Natural killer cell treated with Interleukin-12 subunit alpha and Interleukin-12 subunit beta and Interleukin-15 and Interleukin-18, amount 100 ng/mL, for 72 hours (primary cell): ENCODE measurements around the gene SPON1. TPM values are rescaled to one million over a fixed set of nuclear protein-coding genes. Genes with fewer than 3 reads are reported as not detected.
"Not testable (repeated sequence)": the region's sequence is repeated elsewhere in the genome, so short reads cannot be mapped to it uniquely, and the experiment has no call there.

Source experiments
- ATAC-seq, 2 donors: fragments of 150-1000 bp; cut with Tn5 transposase in 1 of 2; sonication (Bioruptor Pico), chemical (Tn5 transposase) in 1 of 2; 2 replicates each; pipeline ENCODE4 v1.10.0; 2021
- DNase-seq: peaks from one replicate; pipeline ENCODE4 v3.0.0; 2022; ENCODE audit warnings: low spot score
- H3K27ac Mint-ChIP-seq, 2 donors: 1 replicate in 1 of 2; 2 replicates in 1 of 2; pipeline ENCODE4 v1.8.0; 2022; ENCODE audit warnings: mixed read lengths in 2 of 2, mild to moderate bottlenecking in 1 of 2, moderate library complexity in 1 of 2
- H3K27me3 Mint-ChIP-seq, 2 donors: 1 replicate in 1 of 2; 2 replicates in 1 of 2; pipeline ENCODE4 v1.8.0; 2022; ENCODE audit warnings: mixed read lengths in 2 of 2
- H3K36me3 Mint-ChIP-seq: one replicate; pipeline ENCODE4 v1.8.0; 2022; ENCODE audit warnings: mixed read lengths
- H3K4me1 Mint-ChIP-seq, 2 donors: 1 replicate in 1 of 2; 2 replicates in 1 of 2; pipeline ENCODE4 v1.8.0; 2022; ENCODE audit warnings: low read depth in 2 of 2, mixed read lengths in 2 of 2, mild to moderate bottlenecking in 1 of 2
- H3K4me3 Mint-ChIP-seq: one replicate; pipeline ENCODE4 v1.8.0; 2022; ENCODE audit warnings: mixed read lengths
- H3K9me3 Mint-ChIP-seq: 2 replicates; pipeline ENCODE4 v1.8.0; 2022; ENCODE audit warnings: mixed read lengths
- total RNA-seq, 2 donors: library from RNA; stranded (reverse); gene quantifications; one replicate each; pipeline ENCODE4 v1.2.3, GENCODE V29; 2022

Gene SPON1
- total RNA-seq, 2 donors from 2014 or later, result 0.10 TPM; not detected in 1

DNA sequence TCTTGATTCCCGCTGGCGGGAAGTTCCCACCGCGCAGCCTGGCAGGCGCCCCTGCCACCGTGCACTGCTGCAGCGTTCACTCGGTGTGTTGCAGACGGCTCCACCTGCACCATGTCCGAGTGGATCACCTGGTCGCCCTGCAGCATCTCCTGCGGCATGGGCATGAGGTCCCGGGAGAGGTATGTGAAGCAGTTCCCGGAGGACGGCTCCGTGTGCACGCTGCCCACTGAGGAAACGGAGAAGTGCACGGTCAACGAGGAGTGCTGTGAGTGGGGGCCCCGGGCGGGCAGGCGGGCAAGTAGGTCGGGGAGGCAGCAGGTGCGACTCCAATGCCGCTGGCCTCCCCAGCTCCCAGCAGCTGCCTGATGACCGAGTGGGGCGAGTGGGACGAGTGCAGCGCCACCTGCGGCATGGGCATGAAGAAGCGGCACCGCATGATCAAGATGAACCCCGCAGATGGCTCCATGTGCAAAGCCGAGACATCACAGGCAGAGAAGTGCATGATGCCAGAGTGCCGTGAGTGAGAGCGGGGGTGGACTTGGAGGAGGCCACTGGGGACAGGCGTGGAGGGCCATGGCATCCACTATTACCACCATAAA, 296.8 kb downstream of the SPON1 start:
- ATAC-seq, result no peak
- no peaks in the 10 kb centered on the region for H3K36me3 Mint-ChIP-seq
- DNase-seq, result no peak
- peaks cover 0 to 14% of the 10 kb centered on the region in 2 donors for H3K4me1 Mint-ChIP-seq
- H3K27me3 Mint-ChIP-seq, result no peaks in the 10 kb centered on the region
- no peak overlapping the region for H3K27ac Mint-ChIP-seq
- H3K4me3 Mint-ChIP-seq, result no peak overlapping the region
- no peaks in the 10 kb centered on the region for H3K9me3 Mint-ChIP-seq

DNA sequence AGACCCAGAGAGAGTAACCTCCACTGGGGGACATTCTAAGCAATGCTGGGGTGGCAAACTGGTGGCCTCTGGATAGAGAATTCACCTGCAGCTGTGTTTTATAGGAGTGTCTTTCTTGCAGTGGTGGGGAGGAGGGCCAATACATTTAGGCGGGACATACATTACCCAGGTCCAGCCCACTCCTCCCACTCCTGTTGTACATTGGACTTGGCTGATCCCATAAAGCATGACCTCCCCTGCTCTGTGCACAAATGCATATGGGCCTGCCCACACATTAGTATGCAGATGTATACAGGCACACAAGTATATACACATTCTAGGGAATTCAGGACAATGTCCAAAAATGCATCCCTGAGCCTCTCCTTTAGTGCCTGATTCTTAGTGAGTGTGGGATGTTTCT, 297.4 kb downstream of the SPON1 start:
- no peak for ATAC-seq
- Mint-ChIP-seq H3K9me3 (no peaks in the 10 kb centered on the region), H3K27ac (no peak overlapping the region), H3K27me3 (no peaks in the 10 kb centered on the region), H3K36me3 (no peaks in the 10 kb centered on the region), H3K4me3 (no peak overlapping the region), H3K4me1 (peaks cover 0 to 18% of the 10 kb centered on the region in 2 donors)
- DNase-seq, result no peak

DNA sequence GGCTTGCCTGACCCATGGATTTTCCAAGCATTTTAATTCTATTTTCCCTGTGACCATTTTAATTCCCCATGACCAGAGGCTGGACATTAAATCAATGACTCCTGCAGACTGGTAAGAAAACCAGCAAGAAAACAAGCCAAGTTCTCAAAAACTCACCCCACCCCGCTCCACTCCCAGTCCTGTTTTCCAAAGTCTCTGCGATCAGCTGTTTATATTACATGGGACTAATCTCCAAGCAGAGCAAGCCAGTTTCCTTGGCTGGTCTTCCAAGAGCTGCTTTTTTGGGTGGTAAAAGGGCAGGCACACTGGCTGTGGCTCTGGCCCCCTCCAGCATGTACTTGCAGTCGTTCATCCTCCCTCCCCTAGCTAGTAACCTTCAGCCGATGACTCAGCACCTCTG, 298.5 kb downstream of the SPON1 start:
- Mint-ChIP-seq H3K4me1 (peaks cover 0 to 21% of the 10 kb centered on the region in 2 donors), H3K9me3 (no peaks in the 10 kb centered on the region), H3K4me3 (no peak overlapping the region), H3K27ac (no peak overlapping the region), H3K36me3 (no peaks in the 10 kb centered on the region), H3K27me3 (no peaks in the 10 kb centered on the region)
- DNase-seq (no peak), ATAC-seq (no peak)

DNA sequence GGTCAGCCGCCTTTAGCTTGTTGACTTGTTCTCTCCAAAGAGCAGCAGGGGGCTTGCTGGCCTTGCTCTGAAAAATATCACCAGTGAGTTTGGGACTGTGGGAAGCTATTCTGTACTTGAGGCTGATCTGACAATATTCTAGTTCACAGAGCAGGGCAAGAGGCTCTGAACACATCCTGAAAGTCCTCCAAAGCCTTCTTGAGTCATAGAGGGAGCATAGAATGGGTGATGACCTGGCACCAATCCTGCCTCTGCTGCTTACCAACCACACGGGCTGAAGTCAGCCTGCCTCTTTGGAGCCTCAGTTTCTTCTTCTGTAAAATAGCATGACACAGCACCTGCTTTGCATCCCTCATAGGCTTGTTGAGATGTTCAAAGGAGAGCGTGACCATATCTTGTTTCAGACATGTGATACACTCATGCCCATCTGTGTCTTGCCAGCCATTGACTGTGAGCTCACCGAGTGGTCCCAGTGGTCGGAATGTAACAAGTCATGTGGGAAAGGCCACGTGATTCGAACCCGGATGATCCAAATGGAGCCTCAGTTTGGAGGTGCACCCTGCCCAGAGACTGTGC, 299.8 kb downstream of the SPON1 start:
- ATAC-seq (no peak), DNase-seq (no peak)
- Mint-ChIP-seq H3K9me3 (no peaks in the 10 kb centered on the region), H3K36me3 (no peaks in the 10 kb centered on the region), H3K27me3 (no peaks in the 10 kb centered on the region), H3K4me3 (no peak overlapping the region), H3K27ac (no peak overlapping the region), H3K4me1 (peaks cover 0 to 21% of the 10 kb centered on the region in 2 donors)

DNA sequence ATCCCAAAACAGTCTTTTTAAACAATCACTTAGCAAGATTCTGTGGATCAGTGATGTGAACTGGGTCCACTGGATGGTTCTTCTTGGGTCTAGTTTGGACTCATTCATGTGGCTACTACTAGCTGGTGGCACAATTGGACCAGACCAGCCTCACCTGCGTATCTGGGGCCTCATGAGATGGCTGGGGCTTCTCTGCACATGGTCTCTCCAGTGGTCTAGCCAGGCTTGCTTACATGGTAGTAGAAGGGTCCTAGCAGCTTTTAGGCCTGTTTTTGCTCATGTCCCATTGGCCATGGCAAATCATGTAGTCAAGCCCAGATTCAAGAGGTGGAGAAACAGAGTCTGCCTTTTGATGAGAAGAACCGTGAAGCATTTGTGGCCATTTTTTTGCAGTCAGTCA, 302.4 kb downstream of the SPON1 start:
- peaks cover 0 to 13% of the 10 kb centered on the region in 2 donors for H3K4me1 Mint-ChIP-seq
- no peaks in the 10 kb centered on the region for H3K36me3 Mint-ChIP-seq
- no peak overlapping the region for H3K4me3 Mint-ChIP-seq
- DNase-seq (no peak), ATAC-seq (no peak)
- peak overlapping the region in 1 of 2 donors; percentile 40 for H3K27ac Mint-ChIP-seq
- H3K27me3 Mint-ChIP-seq, result no peaks in the 10 kb centered on the region
- no peaks in the 10 kb centered on the region for H3K9me3 Mint-ChIP-seq

DNA sequence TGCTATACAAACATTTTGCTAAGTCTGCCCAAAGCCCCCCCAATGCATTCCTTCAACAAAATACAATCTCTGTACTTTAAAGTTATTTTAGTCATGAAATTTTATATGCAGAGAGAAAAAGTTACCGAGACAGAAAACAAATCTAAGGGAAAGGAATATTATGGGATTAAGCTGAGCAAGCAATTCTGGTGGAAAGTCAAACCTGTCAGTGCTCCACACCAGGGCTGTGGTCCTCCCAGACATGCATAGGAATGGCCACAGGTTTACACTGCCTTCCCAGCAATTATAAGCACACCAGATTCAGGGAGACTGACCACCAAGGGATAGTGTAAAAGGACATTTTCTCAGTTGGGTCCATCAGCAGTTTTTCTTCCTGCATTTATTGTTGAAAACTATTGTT, 304.1 kb downstream of the SPON1 start:
- peaks cover 16 to 26% of the 10 kb centered on the region in 2 donors for H3K4me1 Mint-ChIP-seq
- no peaks in the 10 kb centered on the region for H3K36me3 Mint-ChIP-seq
- ATAC-seq, result no peak
- no peaks in the 10 kb centered on the region for H3K9me3 Mint-ChIP-seq
- no peaks in the 10 kb centered on the region for H3K27me3 Mint-ChIP-seq
- DNase-seq, result no peak
- H3K27ac Mint-ChIP-seq, result no peak overlapping the region
- H3K4me3 Mint-ChIP-seq, result no peak overlapping the region

DNA sequence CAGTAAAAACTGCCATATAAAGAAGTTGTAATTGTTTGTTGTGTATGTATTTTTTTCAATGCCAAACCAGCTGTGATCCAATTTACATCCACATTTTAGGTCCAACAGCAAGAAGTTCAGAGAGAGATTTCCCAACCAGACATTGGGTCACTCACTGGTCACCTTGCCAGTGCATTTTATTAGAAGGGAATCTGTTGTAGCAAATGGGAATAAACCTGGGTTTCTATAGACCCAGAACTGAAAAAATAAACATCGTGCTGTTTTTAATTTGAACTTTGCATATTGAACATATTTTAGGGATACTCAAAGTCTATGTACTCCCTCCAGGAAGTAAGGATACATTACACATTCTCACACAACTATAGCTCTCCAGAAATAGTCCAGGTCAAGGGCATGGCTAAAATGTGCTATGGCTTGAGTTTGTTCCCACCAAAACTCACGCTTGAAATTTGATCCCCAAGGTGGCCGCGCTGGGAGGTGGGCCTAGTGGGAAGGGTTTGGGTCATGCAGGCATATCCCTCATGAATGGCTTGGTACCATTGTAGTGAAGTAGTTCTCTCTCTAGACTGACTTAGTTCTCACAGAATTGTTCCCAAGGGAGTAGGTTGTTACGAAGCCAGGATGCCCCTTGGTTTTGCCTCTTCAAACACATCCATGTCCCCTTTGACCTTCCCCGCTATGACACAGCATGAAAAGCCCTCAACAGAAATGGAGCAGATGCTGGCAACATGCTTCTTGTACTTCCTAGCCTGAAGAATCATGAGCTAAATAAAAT, 305.5 kb downstream of the SPON1 start:
- H3K9me3 Mint-ChIP-seq, result no peaks in the 10 kb centered on the region
- H3K4me3 Mint-ChIP-seq, result no peak overlapping the region
- DNase-seq (no peak), ATAC-seq (no peak)
- no peak overlapping the region for H3K27ac Mint-ChIP-seq
- H3K36me3 Mint-ChIP-seq, result no peaks in the 10 kb centered on the region
- H3K4me1 Mint-ChIP-seq, result peaks cover 25 to 32% of the 10 kb centered on the region in 2 donors
- H3K27me3 Mint-ChIP-seq, result no peaks in the 10 kb centered on the region

DNA sequence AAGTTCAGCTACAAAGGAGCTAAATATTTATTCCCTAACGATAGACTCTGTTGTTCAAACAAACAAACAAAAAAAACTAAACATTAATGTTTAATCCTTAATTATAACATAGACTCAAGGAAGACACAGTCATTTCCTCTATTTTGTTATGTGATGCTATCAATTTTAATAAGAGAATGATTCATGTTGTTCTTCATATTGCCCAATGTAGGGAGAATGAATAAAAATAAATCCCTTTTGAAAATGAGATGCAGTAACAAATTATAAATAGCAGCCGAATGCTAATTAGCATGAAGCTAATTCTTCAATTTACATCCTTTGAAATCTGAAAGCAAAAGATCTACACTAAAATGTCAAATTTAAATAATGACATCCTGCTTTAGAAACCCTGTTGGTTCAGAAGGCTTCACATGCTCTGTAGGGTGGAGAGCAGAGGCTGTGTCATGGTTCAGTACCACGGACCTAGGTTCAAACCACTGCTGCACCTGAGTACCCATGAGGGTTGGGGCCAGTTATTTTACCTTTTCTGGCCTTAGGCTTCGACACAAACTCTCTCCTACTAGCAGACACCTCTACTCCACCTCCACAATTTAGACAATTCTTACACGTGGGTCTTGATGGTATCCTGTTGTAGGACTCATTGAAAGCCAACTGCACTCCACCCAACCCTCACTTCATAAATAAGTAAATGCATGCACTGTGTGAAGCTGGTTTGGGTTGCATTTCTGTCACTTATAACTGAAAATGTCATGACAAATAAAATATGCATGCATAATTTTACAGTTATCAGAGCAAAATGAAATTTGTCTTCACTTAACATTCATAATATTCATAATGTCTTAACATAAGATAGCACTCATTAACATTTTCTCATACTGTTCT, 307.4 kb downstream of the SPON1 start:
- Mint-ChIP-seq H3K27ac (peak overlapping the region; percentile 22 to 64), H3K27me3 (no peaks in the 10 kb centered on the region)

DNA sequence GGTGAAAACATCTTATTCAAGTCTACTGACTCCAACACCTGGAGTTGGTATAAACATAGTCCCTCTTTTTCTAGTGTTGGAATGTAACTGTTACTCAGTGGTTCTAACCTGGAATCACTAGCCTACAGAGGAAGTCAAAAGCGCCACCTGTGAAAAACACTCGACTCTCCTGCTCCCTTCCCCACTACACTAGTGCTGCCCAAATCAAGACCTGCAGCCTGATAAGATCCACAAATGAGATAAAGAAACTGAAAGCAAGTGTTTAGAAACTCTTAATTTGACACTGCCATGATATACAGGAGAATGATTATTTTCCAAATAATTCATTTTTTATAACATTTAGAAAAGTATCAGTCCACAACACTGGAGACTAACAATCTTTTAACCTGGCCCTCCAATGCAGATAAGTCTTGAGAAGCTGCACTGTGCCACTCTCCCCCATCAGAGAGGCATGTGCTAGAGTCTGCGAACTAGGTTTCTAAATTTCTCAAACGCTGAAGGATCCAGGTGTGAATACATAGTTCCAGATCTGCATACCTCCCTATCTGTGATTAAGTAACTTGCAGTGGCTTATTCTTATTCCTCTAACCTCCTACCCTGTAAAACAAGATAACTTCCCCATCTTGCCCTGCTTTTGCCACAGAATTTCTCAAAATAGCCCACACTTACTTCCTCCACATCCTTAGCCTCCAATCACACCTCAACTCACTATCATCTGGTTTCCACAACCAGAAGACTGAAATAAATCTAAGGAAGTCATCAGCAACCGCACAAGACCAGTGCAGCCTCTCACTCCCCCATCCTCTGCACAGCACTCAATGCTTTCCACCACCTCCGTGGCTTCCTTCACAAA, 308.4 kb downstream of the SPON1 start:
- DNase-seq, result no peak
- Mint-ChIP-seq H3K36me3 (peaks cover 5% of the 10 kb centered on the region), H3K27ac (peak overlapping the region; percentile 38 to 64), H3K4me3 (peak overlapping the region; percentile 72), H3K4me1 (peaks cover 31 to 39% of the 10 kb centered on the region in 2 donors), H3K9me3 (no peaks in the 10 kb centered on the region), H3K27me3 (no peaks in the 10 kb centered on the region)
- peak; percentile 82 for ATAC-seq

More for the DNA sequence above, 307.4 kb downstream of the SPON1 start:
- Mint-ChIP-seq H3K4me1 (peaks cover 28 to 33% of the 10 kb centered on the region in 2 donors), H3K4me3 (no peak overlapping the region), H3K36me3 (no peaks in the 10 kb centered on the region), H3K9me3 (no peaks in the 10 kb centered on the region)
- DNase-seq, result no peak
- ATAC-seq, result no peak

DNA sequence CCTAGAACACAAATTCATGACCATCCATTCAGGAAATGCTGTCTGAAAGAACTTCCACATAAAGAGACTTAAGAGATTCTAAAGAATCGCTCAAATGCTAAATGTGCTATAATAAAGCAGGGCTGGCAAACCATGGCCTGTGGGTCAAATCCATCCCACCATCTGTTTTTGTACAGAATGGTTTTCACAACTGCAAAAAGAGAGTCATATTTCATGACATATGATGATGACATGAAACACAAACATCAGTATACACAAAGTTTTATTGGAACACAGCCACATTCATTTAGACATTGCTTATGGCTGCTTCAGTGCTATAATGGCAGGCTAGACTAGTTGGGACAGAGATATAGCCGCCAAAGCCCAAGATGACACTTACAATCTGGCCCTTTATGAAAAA, 311.4 kb downstream of the SPON1 start:
- H3K4me3 Mint-ChIP-seq, result no peak overlapping the region
- no peaks in the 10 kb centered on the region for H3K27me3 Mint-ChIP-seq
- H3K27ac Mint-ChIP-seq, result peak overlapping the region in 1 of 2 donors; percentile 70
- peaks cover 5% of the 10 kb centered on the region for H3K36me3 Mint-ChIP-seq
- DNase-seq (no peak), ATAC-seq (no peak)
- H3K4me1 Mint-ChIP-seq, result peaks cover 40 to 45% of the 10 kb centered on the region in 2 donors
- H3K9me3 Mint-ChIP-seq, result no peaks in the 10 kb centered on the region

DNA sequence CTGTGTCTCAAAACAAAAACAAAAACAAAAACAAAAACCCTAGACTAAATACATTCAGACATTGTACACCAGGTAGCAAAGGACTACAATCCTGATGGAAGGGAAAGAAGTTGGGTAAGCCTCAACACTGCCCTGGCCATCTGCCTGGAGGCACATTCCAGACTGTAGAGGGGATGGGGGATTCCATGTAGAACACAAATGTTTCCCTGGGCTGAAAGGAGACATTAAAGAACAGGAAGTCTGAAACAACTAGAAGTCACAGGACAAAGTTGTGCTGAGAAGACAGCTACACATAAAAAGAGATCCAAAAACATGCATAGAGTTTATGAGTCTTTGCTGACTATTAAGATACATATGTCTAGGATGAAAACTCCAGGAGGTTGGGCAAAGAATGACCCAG, 312.6 kb downstream of the SPON1 start:
- no peak for ATAC-seq
- Mint-ChIP-seq H3K4me3 (no peak overlapping the region), H3K36me3 (peaks cover 5% of the 10 kb centered on the region), H3K4me1 (peaks cover 38 to 45% of the 10 kb centered on the region in 2 donors), H3K9me3 (no peaks in the 10 kb centered on the region), H3K27ac (peak overlapping the region; percentile 55 to 86), H3K27me3 (no peaks in the 10 kb centered on the region)
- no peak for DNase-seq

DNA sequence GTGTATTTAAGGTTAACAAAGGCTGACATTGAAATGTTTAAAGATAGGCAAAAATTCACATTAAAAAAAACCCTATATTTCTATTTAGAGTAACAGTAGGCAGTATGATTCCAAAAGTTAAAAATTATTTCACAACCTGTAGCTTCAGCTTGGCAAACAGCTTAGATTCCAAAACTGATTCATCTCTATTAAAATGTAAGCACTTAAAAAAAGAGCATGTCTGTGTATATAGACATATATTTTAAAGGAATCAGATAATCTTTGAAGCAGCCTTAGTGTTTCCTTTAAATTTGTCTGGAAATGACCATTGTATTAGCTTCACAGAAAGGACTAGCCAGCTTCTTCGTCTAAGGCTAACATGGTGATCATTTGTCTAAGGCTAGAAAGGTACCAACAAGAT, 316.3 kb downstream of the SPON1 start:
- not testable (repeated sequence) for H3K27me3 Mint-ChIP-seq, H3K9me3 Mint-ChIP-seq, DNase-seq, H3K4me3 Mint-ChIP-seq, ATAC-seq, H3K27ac Mint-ChIP-seq
- peaks cover 12% of the 10 kb centered on the region for H3K36me3 Mint-ChIP-seq
- peaks cover 14 to 20% of the 10 kb centered on the region in 2 donors for H3K4me1 Mint-ChIP-seq
